H9 (cell line): ENCODE results near the gene GLMP. TPM values are rescaled to one million over a fixed set of nuclear protein-coding genes. Genes with fewer than 3 reads are reported as not detected.
"Not testable (repeated sequence)": the region's sequence is repeated elsewhere in the genome, so short reads cannot be mapped to it uniquely, and the experiment has no call there.

Experiments used
- DNase-seq: peaks from one replicate; pipeline ENCODE4 v3.0.0-alpha.2; 2017
- H2AFZ ChIP-seq: one replicate; pipeline ENCODE4 v1.6.1; 2013; ENCODE audit warnings: mild to moderate bottlenecking, low read length, control low read depth, moderate library complexity
- H2AK5ac ChIP-seq: 2 replicates; pipeline ENCODE4 v1.6.1; 2013; ENCODE audit warnings: low read length, control low read depth, mixed read lengths; ENCODE audit not compliant: insufficient read length
- H2BK120ac ChIP-seq: one replicate; pipeline ENCODE4 v1.6.1; 2013; ENCODE audit warnings: low read depth, mild to moderate bottlenecking, low read length, control low read depth, inconsistent platforms; ENCODE audit not compliant: poor library complexity, severe bottlenecking
- H2BK12ac ChIP-seq: 2 replicates; pipeline ENCODE4 v1.6.1; 2013; ENCODE audit warnings: low read length, control low read depth, mixed read lengths, low read depth; ENCODE audit not compliant: insufficient read length
- H2BK15ac ChIP-seq: 2 replicates; pipeline ENCODE4 v1.6.1; 2013; ENCODE audit warnings: low read depth, low read length, control low read depth
- H2BK20ac ChIP-seq: one replicate; pipeline ENCODE4 v1.6.1; 2013; ENCODE audit warnings: low read depth, mild to moderate bottlenecking, low read length, control low read depth, inconsistent platforms; ENCODE audit not compliant: poor library complexity, severe bottlenecking
- H2BK5ac ChIP-seq: 2 replicates; pipeline ENCODE4 v1.6.1; 2013; ENCODE audit warnings: low read length, control low read depth, mixed read lengths; ENCODE audit not compliant: insufficient read length
- H3K14ac ChIP-seq: 2 replicates; pipeline ENCODE4 v1.6.1; 2013; ENCODE audit warnings: low read length, control low read depth; ENCODE audit not compliant: insufficient read depth
- H3K18ac ChIP-seq: 2 replicates; pipeline ENCODE4 v1.6.1; 2013; ENCODE audit warnings: low read depth, mild to moderate bottlenecking, mixed read lengths, low read length, control low read depth; ENCODE audit not compliant: insufficient read length
- H3K23ac ChIP-seq: 2 replicates; pipeline ENCODE4 v1.6.1; 2013; ENCODE audit warnings: low read length, control low read depth, mixed read lengths, low read depth; ENCODE audit not compliant: insufficient read length
- H3K23me2 ChIP-seq: 2 replicates; pipeline ENCODE4 v1.6.1; 2013; ENCODE audit warnings: low read depth, mild to moderate bottlenecking, mixed read lengths, low read length, control low read depth; ENCODE audit not compliant: insufficient read length, poor library complexity, severe bottlenecking
- H3K27ac ChIP-seq: 2 replicates; pipeline ENCODE4 v1.5.1; 2013; ENCODE audit warnings: low read length, control low read depth, mixed read lengths, low read depth; ENCODE audit not compliant: insufficient read length
- H3K27me3 ChIP-seq: 2 replicates; pipeline ENCODE4 v1.6.1; 2013; ENCODE audit warnings: low read length, control low read depth, inconsistent platforms; ENCODE audit not compliant: insufficient read depth
- H3K4ac ChIP-seq: 2 replicates; pipeline ENCODE4 v1.6.1; 2013; ENCODE audit warnings: low read depth, mild to moderate bottlenecking, control low read depth, inconsistent platforms, low read length, moderate library complexity
- H3K4me1 ChIP-seq: 2 replicates; pipeline ENCODE4 v1.6.1; 2013; ENCODE audit warnings: low read length, control low read depth, inconsistent platforms; ENCODE audit not compliant: insufficient read depth
- H3K4me2 ChIP-seq: 2 replicates; pipeline ENCODE4 v1.6.1; 2013; ENCODE audit warnings: low read length, control low read depth, mixed read lengths; ENCODE audit not compliant: insufficient read length, insufficient read depth
- H3K56ac ChIP-seq: 2 replicates; pipeline ENCODE4 v1.6.1; 2013; ENCODE audit warnings: low read depth, mild to moderate bottlenecking, mixed read lengths, low read length, control low read depth; ENCODE audit not compliant: insufficient read length
- H3K79me1 ChIP-seq: 2 replicates; pipeline ENCODE4 v1.6.1; 2013; ENCODE audit warnings: low read depth, mild to moderate bottlenecking, moderate library complexity, low read length, control low read depth, inconsistent platforms; ENCODE audit not compliant: insufficient read depth, poor library complexity, severe bottlenecking
- H3K79me2 ChIP-seq: 2 replicates; pipeline ENCODE4 v1.6.1; 2013; ENCODE audit warnings: low read length, control low read depth, inconsistent platforms; ENCODE audit not compliant: insufficient read depth
- H3K9ac ChIP-seq: 2 replicates; pipeline ENCODE4 v1.6.1; 2013; ENCODE audit warnings: low read length, control low read depth, mixed read lengths; ENCODE audit not compliant: insufficient read length; ENCODE audit errors: extremely low read depth
- H3K9me3 ChIP-seq: one replicate; pipeline ENCODE4 v1.6.1; 2013; ENCODE audit warnings: low read depth, low read length, inconsistent platforms; ENCODE audit not compliant: control insufficient read depth
- H3T11ph ChIP-seq: one replicate; pipeline ENCODE4 v1.6.1; 2013; ENCODE audit warnings: mild to moderate bottlenecking, low read length, control low read depth, inconsistent platforms
- H4K20me1 ChIP-seq: one replicate; pipeline ENCODE4 v1.6.1; 2013; ENCODE audit not compliant: control insufficient read depth, insufficient read length, insufficient read depth
- H4K5ac ChIP-seq: 2 replicates; pipeline ENCODE4 v1.6.1; 2013; ENCODE audit warnings: low read depth, mild to moderate bottlenecking, mixed read lengths, low read length, control low read depth; ENCODE audit not compliant: insufficient read length
- H4K8ac ChIP-seq: replicated peaks from 2 replicates; pipeline ENCODE4 v1.6.1; 2013; ENCODE audit warnings: low read length, control low read depth, mixed read lengths, low read depth; ENCODE audit not compliant: insufficient read length
- H4K91ac ChIP-seq: 2 replicates; pipeline ENCODE4 v1.6.1; 2013; ENCODE audit warnings: low read depth, mild to moderate bottlenecking, moderate library complexity, mixed read lengths, low read length, control low read depth; ENCODE audit not compliant: insufficient read length
- H3K27ac Mint-ChIP-seq, 3 experiments: 2 replicates in 2 of 3; 3 replicates in 1 of 3; pipeline ENCODE4 v1.8.0; 2020 to 2021; ENCODE audit warnings: mixed read lengths in 3 of 3, mild to moderate bottlenecking in 1 of 3, moderate library complexity in 1 of 3
- H3K27me3 Mint-ChIP-seq: 2 replicates; pipeline ENCODE4 v1.8.0; 2021; ENCODE audit warnings: low read depth, mild to moderate bottlenecking, moderate library complexity, mixed read lengths
- H3K36me3 Mint-ChIP-seq, 3 experiments: 2 replicates in 2 of 3; 3 replicates in 1 of 3; pipeline ENCODE4 v1.8.0; 2020 to 2021; ENCODE audit warnings: low read depth in 3 of 3, mixed read lengths in 3 of 3; ENCODE audit not compliant: insufficient read depth in 1 of 3
- H3K4me1 Mint-ChIP-seq, 2 experiments: 2 replicates each; pipeline ENCODE4 v1.8.0; 2020; ENCODE audit warnings: mixed read lengths in 2 of 2
- H3K4me3 Mint-ChIP-seq, 2 experiments: 2 replicates in 1 of 2; 3 replicates in 1 of 2; pipeline ENCODE4 v1.8.0; 2020 to 2021; ENCODE audit warnings: mild to moderate bottlenecking in 2 of 2, mixed read lengths in 2 of 2, moderate library complexity in 1 of 2
- H3K9me3 Mint-ChIP-seq, 2 experiments: 2 replicates in 1 of 2; 3 replicates in 1 of 2; pipeline ENCODE4 v1.8.0; 2020; ENCODE audit warnings: mild to moderate bottlenecking in 2 of 2, mixed read lengths in 2 of 2, moderate library complexity in 1 of 2
- WGBS: extraction: QIAGEN DNeasy Blood & Tissue Kit; methylation state at CpG from one replicate; pipeline ENCODE4 v1.1.7; 2013; ENCODE audit warnings: missing lambda C conversion rate, low lambda C conversion rate, mixed read lengths; ENCODE audit not compliant: insufficient read length; ENCODE audit errors: extremely low coverage; 5-methylcytosine and 5-hydroxymethylcytosine counted together
- total RNA-seq: library from RNA; stranded (reverse); gene quantifications from 2 replicates; pipeline ENCODE4 v1.2.1, GENCODE V29; 2021
- TF ChIP-seq, protein P1 (sequence below): fragments of 200-600 bp; sonication (generic); conservative IDR thresholded peaks from 3 replicates; pipeline ENCODE4 v1.8.0; 2021; ENCODE audit warnings: antibody characterized with exemption, mild to moderate bottlenecking

The GLMP gene
- total RNA-seq, 1 experiment from 2014 or later, result 49.2 TPM

DNA sequence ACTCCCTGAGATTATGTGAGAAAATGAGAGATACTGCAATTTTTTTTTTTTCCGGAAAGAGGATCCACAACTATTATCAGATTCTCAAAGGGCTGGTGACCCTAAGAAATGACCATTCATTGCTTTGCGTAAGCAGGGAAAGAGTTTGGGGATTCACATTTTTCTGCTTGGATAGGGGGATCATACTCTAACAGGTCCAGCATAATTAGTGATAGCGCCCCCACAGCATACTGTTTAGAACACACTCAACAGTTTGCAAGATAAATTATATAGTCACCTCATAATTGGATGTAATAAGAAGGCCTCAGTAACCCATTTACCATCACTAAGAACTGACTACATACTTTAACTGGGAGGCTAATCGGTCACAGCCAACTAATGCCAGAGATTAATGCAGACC lies 40.8 kb upstream of the GLMP start:
- Mint-ChIP-seq H3K4me3 (peak overlapping the region; percentile 97 to 98), H3K36me3 (peaks cover 37 to 65% (median 61%) of the 10 kb centered on the region in 3 experiments), H3K9me3 (no peaks in the 10 kb centered on the region; a peak in 2 of 5 replicates), H3K27ac (no peak overlapping the region), H3K27me3 (no peaks in the 10 kb centered on the region; the same call in 1 of the 2 replicates), H3K4me1 (peaks cover 14 to 20% of the 10 kb centered on the region in 2 experiments)
- H3K18ac ChIP-seq, result no peak overlapping the region
- no peak overlapping the region for H3K9ac ChIP-seq
- WGBS, result no CpG with 5 or more reads among the region's 4 CpGs
- H3K79me1 ChIP-seq, result no peaks in the 10 kb centered on the region
- no peaks in the 10 kb centered on the region for H4K20me1 ChIP-seq
- no peak overlapping the region for H3K23ac ChIP-seq
- no peak overlapping the region for H2BK12ac ChIP-seq
- H3T11ph ChIP-seq, result no peak overlapping the region
- no peak overlapping the region for H2AFZ ChIP-seq
- H2BK120ac ChIP-seq, result no peak overlapping the region
- H3K14ac ChIP-seq, result no peak overlapping the region
- H3K79me2 ChIP-seq, result peaks cover 24% of the 10 kb centered on the region
- no peak overlapping the region for H2BK20ac ChIP-seq
- no peak overlapping the region for H3K27ac ChIP-seq
- no peak overlapping the region for H3K56ac ChIP-seq
- no peak overlapping the region for H2BK15ac ChIP-seq
- no peak overlapping the region for H4K5ac ChIP-seq
- no peaks in the 10 kb centered on the region for H3K9me3 ChIP-seq
- H3K4me1 ChIP-seq, result 0 out of 2 replicates have a peak, but pooled peaks cover 2% of the 10 kb centered on the region
- TF ChIP-seq, protein P1, sequence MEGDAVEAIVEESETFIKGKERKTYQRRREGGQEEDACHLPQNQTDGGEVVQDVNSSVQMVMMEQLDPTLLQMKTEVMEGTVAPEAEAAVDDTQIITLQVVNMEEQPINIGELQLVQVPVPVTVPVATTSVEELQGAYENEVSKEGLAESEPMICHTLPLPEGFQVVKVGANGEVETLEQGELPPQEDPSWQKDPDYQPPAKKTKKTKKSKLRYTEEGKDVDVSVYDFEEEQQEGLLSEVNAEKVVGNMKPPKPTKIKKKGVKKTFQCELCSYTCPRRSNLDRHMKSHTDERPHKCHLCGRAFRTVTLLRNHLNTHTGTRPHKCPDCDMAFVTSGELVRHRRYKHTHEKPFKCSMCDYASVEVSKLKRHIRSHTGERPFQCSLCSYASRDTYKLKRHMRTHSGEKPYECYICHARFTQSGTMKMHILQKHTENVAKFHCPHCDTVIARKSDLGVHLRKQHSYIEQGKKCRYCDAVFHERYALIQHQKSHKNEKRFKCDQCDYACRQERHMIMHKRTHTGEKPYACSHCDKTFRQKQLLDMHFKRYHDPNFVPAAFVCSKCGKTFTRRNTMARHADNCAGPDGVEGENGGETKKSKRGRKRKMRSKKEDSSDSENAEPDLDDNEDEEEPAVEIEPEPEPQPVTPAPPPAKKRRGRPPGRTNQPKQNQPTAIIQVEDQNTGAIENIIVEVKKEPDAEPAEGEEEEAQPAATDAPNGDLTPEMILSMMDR, result peak; percentile 58; the same call in 2 of the 3 replicates
- H4K91ac ChIP-seq, result no peak overlapping the region
- peaks cover 7% of the 10 kb centered on the region for H3K23me2 ChIP-seq
- DNase-seq, result no peak
- no peak overlapping the region for H4K8ac ChIP-seq
- no peaks in the 10 kb centered on the region for H3K27me3 ChIP-seq
- no peak overlapping the region for H2BK5ac ChIP-seq
- no peak overlapping the region for H2AK5ac ChIP-seq
- H3K4ac ChIP-seq, result no peak overlapping the region
- peak overlapping the region; percentile 86 for H3K4me2 ChIP-seq

DNA sequence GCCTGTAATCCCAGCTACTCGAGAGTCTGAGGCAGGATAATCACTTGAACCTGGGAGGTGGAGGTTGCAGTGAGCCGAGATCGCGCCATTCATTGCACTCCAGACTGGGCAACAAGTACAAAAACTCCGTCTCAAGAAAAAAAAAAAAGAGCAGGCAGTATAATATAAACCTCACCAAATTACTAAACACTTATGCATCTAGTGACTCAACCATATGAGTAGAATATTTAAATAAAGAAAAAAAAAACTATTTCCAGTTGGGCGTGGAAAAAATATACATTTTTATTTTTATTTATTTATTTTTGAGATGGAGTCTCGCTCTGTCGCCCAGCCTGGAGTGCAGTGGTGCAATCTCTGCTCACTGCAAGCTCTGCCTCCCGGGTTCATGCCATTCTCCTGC lies 27.7 kb upstream of the GLMP start:
- not testable (repeated sequence) for H3K4me1 ChIP-seq, H3K27me3 Mint-ChIP-seq, H4K5ac ChIP-seq, H3K4ac ChIP-seq, H3K23me2 ChIP-seq, H3K4me2 ChIP-seq, H4K8ac ChIP-seq, H3K27ac ChIP-seq, H3T11ph ChIP-seq, H3K4me3 Mint-ChIP-seq, H3K18ac ChIP-seq, H2BK12ac ChIP-seq, H3K9me3 Mint-ChIP-seq, H3K56ac ChIP-seq, H3K9me3 ChIP-seq, H3K4me1 Mint-ChIP-seq, H3K27ac Mint-ChIP-seq, DNase-seq, H4K20me1 ChIP-seq, H2BK5ac ChIP-seq, H2AK5ac ChIP-seq, H2BK15ac ChIP-seq, H2AFZ ChIP-seq, H3K27me3 ChIP-seq, H3K23ac ChIP-seq, H2BK20ac ChIP-seq, H2BK120ac ChIP-seq, H3K9ac ChIP-seq, H3K14ac ChIP-seq, H3K79me1 ChIP-seq, H3K79me2 ChIP-seq, H4K91ac ChIP-seq
- no CpG with 5 or more reads among the region's 9 CpGs for WGBS
- H3K36me3 Mint-ChIP-seq, result peaks cover 54 to 85% (median 68%) of the 10 kb centered on the region in 3 experiments
